Measurements from ENCODE around the gene VKORC1.
A peak's percentile ranks its signal among the peaks of the same experiment; 100 is the strongest.
"Not testable (repeated sequence)": the region's sequence is repeated elsewhere in the genome, so short reads cannot be mapped to it uniquely, and the experiment has no call there.

The VKORC1 gene

GRCh38 chr16:31138621-31139578, 44.3 kb upstream of the VKORC1 start:
- H3K4me3 ChIP-seq (ENCODE audit: low read length) = no peak overlapping the region
- peak; percentile 74 for DNase-seq (ENCODE audit: low read depth)
- TF ChIP-seq, protein P1, sequence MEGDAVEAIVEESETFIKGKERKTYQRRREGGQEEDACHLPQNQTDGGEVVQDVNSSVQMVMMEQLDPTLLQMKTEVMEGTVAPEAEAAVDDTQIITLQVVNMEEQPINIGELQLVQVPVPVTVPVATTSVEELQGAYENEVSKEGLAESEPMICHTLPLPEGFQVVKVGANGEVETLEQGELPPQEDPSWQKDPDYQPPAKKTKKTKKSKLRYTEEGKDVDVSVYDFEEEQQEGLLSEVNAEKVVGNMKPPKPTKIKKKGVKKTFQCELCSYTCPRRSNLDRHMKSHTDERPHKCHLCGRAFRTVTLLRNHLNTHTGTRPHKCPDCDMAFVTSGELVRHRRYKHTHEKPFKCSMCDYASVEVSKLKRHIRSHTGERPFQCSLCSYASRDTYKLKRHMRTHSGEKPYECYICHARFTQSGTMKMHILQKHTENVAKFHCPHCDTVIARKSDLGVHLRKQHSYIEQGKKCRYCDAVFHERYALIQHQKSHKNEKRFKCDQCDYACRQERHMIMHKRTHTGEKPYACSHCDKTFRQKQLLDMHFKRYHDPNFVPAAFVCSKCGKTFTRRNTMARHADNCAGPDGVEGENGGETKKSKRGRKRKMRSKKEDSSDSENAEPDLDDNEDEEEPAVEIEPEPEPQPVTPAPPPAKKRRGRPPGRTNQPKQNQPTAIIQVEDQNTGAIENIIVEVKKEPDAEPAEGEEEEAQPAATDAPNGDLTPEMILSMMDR (conservative IDR thresholded peaks at IDR 0.05; ENCODE audit: low read depth, low read length) = no peak

- DNase-seq (ENCODE audit: low read depth); H3K4me3 ChIP-seq (ENCODE audit: low read length): not testable (repeated sequence)
Measured at GRCh38 chr16:31136822-31137499, 42.4 kb upstream of the VKORC1 start.

- TF ChIP-seq, protein P1 (conservative IDR thresholded peaks at IDR 0.05; ENCODE audit: low read depth, low read length) = no peak
- DNase-seq (ENCODE audit: low read depth) = no peak
- H3K4me3 ChIP-seq (ENCODE audit: low read length) = no peak overlapping the region
Measured at GRCh38 chr16:31136287-31136662, 41.7 kb upstream of the VKORC1 start.

GRCh38 chr16:31135535-31136286, 41.1 kb upstream of the VKORC1 start, which contains the start of gene PRSS8:
TSS of gene PRSS8 (minus strand) at chr16:31135727. CDS start at chr16:31135498, 229 bp downstream.
- DNase-seq (ENCODE audit: low read depth) = no peak
- TF ChIP-seq, protein P1 (conservative IDR thresholded peaks at IDR 0.05; ENCODE audit: low read depth, low read length) = no peak
- peak within 1 kb of the TSS; percentile 19 for H3K4me3 ChIP-seq (ENCODE audit: low read length)

GRCh38 chr16:31134625-31135534, 40.3 kb upstream of the VKORC1 start:
- peak; percentile 28 for DNase-seq (ENCODE audit: low read depth)
- TF ChIP-seq, protein P1 (conservative IDR thresholded peaks at IDR 0.05; ENCODE audit: low read depth, low read length) = no peak
- peak overlapping the region; percentile 19 for H3K4me3 ChIP-seq (ENCODE audit: low read length)

DNA sequence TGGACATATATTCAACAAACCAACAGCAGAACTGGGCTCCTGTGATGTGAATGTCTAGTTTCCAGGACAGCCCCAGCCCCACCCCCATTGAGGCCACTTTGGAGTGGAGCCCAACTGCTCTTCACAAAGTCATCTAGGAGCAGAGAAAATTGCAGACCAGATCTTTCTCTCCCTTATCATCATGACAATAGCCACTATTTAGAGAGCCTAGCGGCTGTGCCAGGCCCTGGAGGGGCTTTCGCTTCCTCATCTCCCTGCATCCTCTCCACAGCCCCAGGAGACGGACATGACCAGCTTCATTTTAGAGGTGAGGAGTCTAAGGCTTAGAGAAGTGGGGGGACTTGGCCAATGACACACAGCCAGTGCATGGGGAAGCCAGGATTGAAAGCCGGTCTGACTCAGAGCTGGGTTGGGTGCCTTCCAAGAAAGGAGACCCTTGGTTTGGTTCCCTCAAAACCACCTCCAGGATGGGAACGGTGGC, 39.5 kb upstream of the VKORC1 start:
- no peak for DNase-seq (ENCODE audit: low read depth)
- H3K4me3 ChIP-seq (ENCODE audit: low read length) = no peak overlapping the region
- TF ChIP-seq, protein P1 (conservative IDR thresholded peaks at IDR 0.05; ENCODE audit: low read depth, low read length) = no peak
